Endothelial cell of umbilical vein (primary cell): ENCODE results near the gene GAD2. TPM values are rescaled to one million over a fixed set of nuclear protein-coding genes. Genes with fewer than 3 reads are reported as not detected.

Experiments used
- BruUV-seq: library from RNA; stranded (reverse); fragments of 400-500 nt; replicated peaks from 2 replicates; lab custom pipeline; 2021; lab: Mats Ljungman, UMichigan
- CTCF ChIA-PET: fragments of 300-600, 350-600 bp; sonication (Branson Sonifier 250); formaldehyde crosslinking; loops from one replicate; lab custom pipeline; 2021; ENCODE audit warnings: antibody characterized with exemption, inconsistent platforms; lab: Charles Lee
- POLR2A ChIA-PET: fragments of 300-600, 350-600 bp; sonication (Branson Sonifier 250); formaldehyde crosslinking; loops from one replicate; lab custom pipeline; 2021; ENCODE audit warnings: antibody characterized with exemption, inconsistent platforms; lab: Charles Lee
- DNase-seq: peaks from one replicate; pipeline ENCODE4 v3.0.0-alpha.2; 2011; ENCODE audit warnings: low read depth, low spot score
- FAIRE-seq: peaks from 2 replicates; lab custom pipeline; 2011; peaks lifted over from hg19 to GRCh38; lab: Jason Lieb, UNC
- H2AFZ ChIP-seq: 2 replicates; pipeline ENCODE4 v1.6.0; 2012; ENCODE audit warnings: low read depth, low read length, control low read depth, inconsistent platforms
- H3K27ac ChIP-seq: 2 replicates; pipeline ENCODE4 v1.5.1; 2011; ENCODE audit warnings: low read depth, mild to moderate bottlenecking, control low read depth, low read length, moderate library complexity; ENCODE audit not compliant: insufficient read depth
- H3K27me3 ChIP-seq, 2 experiments: 2 replicates each; pipeline versions ENCODE4 v1.6.0 to v1.6.1; 2011; ENCODE audit warnings: low read length in 2 of 2, mixed read lengths in 1 of 2; ENCODE audit not compliant: control insufficient read depth in 2 of 2, insufficient read depth in 2 of 2
- H3K36me3 ChIP-seq, 2 experiments: 2 replicates in 1 of 2; 3 replicates in 1 of 2; pipeline ENCODE4 v1.5.1; 2011; ENCODE audit warnings: low read length in 2 of 2, mild to moderate bottlenecking in 1 of 2, moderate library complexity in 1 of 2; ENCODE audit not compliant: control insufficient read depth in 2 of 2, insufficient read depth in 2 of 2; ENCODE audit errors: extremely low read depth in 1 of 2
- H3K4me1 ChIP-seq: 3 replicates; pipeline ENCODE4 v1.5.1; 2011; ENCODE audit warnings: mild to moderate bottlenecking, low read length; ENCODE audit not compliant: control insufficient read depth, insufficient read depth; ENCODE audit errors: extremely low read depth
- H3K4me2 ChIP-seq: 2 replicates; pipeline ENCODE4 v1.6.1; 2011; ENCODE audit warnings: low read length, control low read depth, mixed read lengths; ENCODE audit not compliant: insufficient read depth
- H3K4me3 ChIP-seq, 3 experiments: fragments of 200-600 bp in 1 of 3; sonication (generic), shearing (Covaris generic) in 1 of 3; replicated peaks in 1 of 3; 2 replicates each; pipeline ENCODE4 v1.5.1; 2011 to 2016; ENCODE audit warnings: control low read depth in 3 of 3, low read length in 3 of 3, mild to moderate bottlenecking in 2 of 3, inconsistent platforms in 1 of 3, low read depth in 1 of 3, moderate library complexity in 1 of 3; ENCODE audit not compliant: insufficient read depth in 1 of 3
- H3K79me2 ChIP-seq: 2 replicates; pipeline ENCODE4 v1.6.0; 2012; ENCODE audit warnings: low read length, inconsistent platforms; ENCODE audit not compliant: control insufficient read depth, insufficient read depth
- H3K9ac ChIP-seq: replicated peaks from 2 replicates; pipeline ENCODE3; 2011; ENCODE audit warnings: low read length, control low read depth; ENCODE audit not compliant: insufficient read depth; ENCODE audit errors: extremely low read depth
- H3K9me1 ChIP-seq: replicated peaks from 3 replicates; pipeline ENCODE4 v1.6.0; 2011; ENCODE audit warnings: mild to moderate bottlenecking, low read length; ENCODE audit not compliant: control insufficient read depth, insufficient read depth; ENCODE audit errors: extremely low read depth
- H3K9me3 ChIP-seq: replicated peaks from 2 replicates; pipeline ENCODE4 v1.5.1; 2012; ENCODE audit warnings: low read length, inconsistent platforms; ENCODE audit not compliant: control insufficient read depth, insufficient read depth
- H4K20me1 ChIP-seq: replicated peaks from 2 replicates; pipeline ENCODE3; 2011; ENCODE audit warnings: mild to moderate bottlenecking, low read length; ENCODE audit not compliant: control insufficient read depth, insufficient read depth; ENCODE audit errors: extremely low read depth
- CTCF ChIP-seq, 2 donors: IDR thresholded peaks; 1 replicate in 1 of 2; 2 replicates in 1 of 2; pipeline ENCODE4 v1.5.1; 2011; ENCODE audit warnings: low read length in 2 of 2, mild to moderate bottlenecking in 2 of 2, moderate library complexity in 2 of 2, control low read depth in 1 of 2, inconsistent platforms in 1 of 2, low read depth in 1 of 2; ENCODE audit not compliant: insufficient read depth in 1 of 2; ENCODE audit errors: extremely low read depth in 1 of 2
- EZH2 ChIP-seq: IDR thresholded peaks from 2 replicates; pipeline ENCODE4 v1.6.1; 2012; ENCODE audit warnings: borderline replicate concordance, low read depth, mild to moderate bottlenecking, moderate library complexity, low read length, inconsistent platforms; ENCODE audit not compliant: severe bottlenecking
- FOS ChIP-seq: IDR thresholded peaks from 2 replicates; pipeline ENCODE4 v1.6.1; 2011; ENCODE audit warnings: mild to moderate bottlenecking, low read length, moderate library complexity, borderline replicate concordance; ENCODE audit not compliant: insufficient read depth
- GATA2 ChIP-seq: IDR thresholded peaks from 2 replicates; pipeline ENCODE4 v1.7.0; 2011; ENCODE audit warnings: low read depth, mild to moderate bottlenecking, moderate library complexity, mixed read lengths, low read length; ENCODE audit not compliant: insufficient read length, insufficient read depth
- JUN ChIP-seq: IDR thresholded peaks from 2 replicates; pipeline ENCODE4 v1.6.1; 2011; ENCODE audit warnings: borderline replicate concordance, low read depth; ENCODE audit not compliant: insufficient read length, insufficient read depth
- MYC ChIP-seq: IDR thresholded peaks from one replicate; pipeline ENCODE4 v1.6.1; 2011; ENCODE audit warnings: mild to moderate bottlenecking, low read depth, low read length
- POLR2A ChIP-seq: IDR thresholded peaks from 2 replicates; pipeline ENCODE4 v1.6.1; 2012; ENCODE audit warnings: low read depth, mild to moderate bottlenecking, control low read depth, low read length
- POLR2AphosphoS5 ChIP-seq: IDR thresholded peaks from 2 replicates; pipeline ENCODE4 v1.6.1; 2012; ENCODE audit warnings: low read depth, mild to moderate bottlenecking, control low read depth, low read length, moderate library complexity; ENCODE audit not compliant: insufficient read depth
- dilution Hi-C: fragments of 300-500 bp; cut with MboI; formaldehyde crosslinking; loops from one replicate; pipeline ENCODE4 v1.15.0; 2019; ENCODE audit warnings: low sequenced_read_pairs; ENCODE audit not compliant: extremely low pct_ligation_motif_present
- intact Hi-C: fragments of 100-400 bp; cut with micrococcal nuclease; formaldehyde crosslinking; loops from one replicate; pipeline ENCODE4 v1.10.0; 2022
- polyA plus RNA-seq, 4 experiments: library from polyadenylated mRNA; depleted of rRNA in 3 of 4; stranded (reverse) in 3 of 4; unstranded in 1 of 4; fragments of >200 nt; gene quantifications; 2 replicates each; pipeline versions ENCODE4 v1.2.1 to v1.2.3, GENCODE V29; 2011 to 2012; ENCODE audit warnings: missing spikeins in 1 of 4
- total RNA-seq: library from RNA; stranded (reverse); gene quantifications from 2 replicates; pipeline ENCODE4 v1.2.3, GENCODE V29; 2021
- TF ChIP-seq, protein P1 (sequence below): IDR thresholded peaks from 2 replicates; pipeline ENCODE4 v1.6.1; 2011; ENCODE audit not compliant: insufficient read depth, insufficient read length

Gene GAD2
- total and polyA plus RNA-seq, 2 donors (not counting 3 experiments of a cell fraction or from before 2014, with no cell fraction given), result not detected

DNA sequence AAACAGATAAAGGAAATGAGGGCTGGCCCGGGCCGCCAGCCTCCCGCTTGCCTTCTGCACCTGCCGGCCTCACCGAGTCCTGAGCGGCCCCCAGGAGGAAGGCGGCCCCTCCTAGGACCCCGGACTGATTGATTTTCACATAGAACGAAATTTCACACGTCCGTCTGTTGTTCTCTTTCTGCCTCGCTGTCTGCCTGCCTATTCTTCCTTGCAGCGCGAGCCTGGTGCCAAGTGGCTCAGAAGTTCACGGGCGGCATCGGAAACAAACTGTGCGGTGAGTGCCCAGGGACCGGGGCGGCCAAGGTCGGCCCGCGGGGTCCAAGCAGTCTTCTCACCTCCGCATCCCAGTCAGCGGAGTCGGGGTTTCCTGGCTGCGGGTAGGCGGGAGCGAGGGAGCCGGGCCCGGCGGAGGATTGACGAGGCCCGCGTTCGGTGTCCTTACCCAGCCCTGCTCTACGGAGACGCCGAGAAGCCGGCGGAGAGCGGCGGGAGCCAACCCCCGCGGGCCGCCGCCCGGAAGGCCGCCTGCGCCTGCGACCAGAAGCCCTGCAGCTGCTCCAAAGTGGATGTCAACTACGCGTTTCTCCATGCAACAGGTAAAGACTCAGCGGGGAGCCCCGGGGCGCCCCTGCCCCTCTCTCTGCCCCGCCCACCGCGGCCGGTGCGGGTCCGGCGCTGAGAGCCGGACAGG is 967 bp downstream of the GAD2 start:
- intact Hi-C loops (no loop called here), dilution Hi-C loops (no loop called here)
- Histone ChIP-seq H2AFZ (no peak overlapping the region), H3K36me3 (no peaks in the 10 kb centered on the region), H3K9ac (no peak overlapping the region), H4K20me1 (no peaks in the 10 kb centered on the region), H3K4me3 (no peak overlapping the region), H3K79me2 (no peaks in the 10 kb centered on the region), H3K27me3 (peaks cover 27 to 49% of the 10 kb centered on the region in 2 experiments), H3K4me1 (no peaks in the 10 kb centered on the region), H3K9me3 (no peaks in the 10 kb centered on the region), H3K27ac (no peak overlapping the region), H3K9me1 (no peaks in the 10 kb centered on the region), H3K4me2 (no peak overlapping the region)
- no peak for DNase-seq
- ChIA-PET CTCF (no interaction called here), POLR2A (no interaction called here)
- FAIRE-seq, result no peak
- TF ChIP-seq POLR2A (no peak), MYC (no peak), POLR2AphosphoS5 (no peak), GATA2 (no peak), CTCF (IDR thresholded peaks at IDR 0.05; ENCODE audit: extremely low read depth in 1 of 2, insufficient read depth in 1 of 2, low read depth in 1 of 2, low read length in 2 of 2) (no peak), FOS (no peak), JUN (no peak), EZH2 (no peak)
- TF ChIP-seq, protein P1, sequence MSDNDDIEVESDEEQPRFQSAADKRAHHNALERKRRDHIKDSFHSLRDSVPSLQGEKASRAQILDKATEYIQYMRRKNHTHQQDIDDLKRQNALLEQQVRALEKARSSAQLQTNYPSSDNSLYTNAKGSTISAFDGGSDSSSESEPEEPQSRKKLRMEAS, result no peak
- BruUV-seq, result no TSS peak
